Epidermal melanocyte (primary cell): ENCODE results near the gene SIDT2.
A peak's percentile ranks its signal among the peaks of the same experiment; 100 is the strongest.
"Not testable (repeated sequence)": the region's sequence is repeated elsewhere in the genome, so short reads cannot be mapped to it uniquely, and the experiment has no call there.

Source experiments
- DNase-seq: peaks from one replicate; pipeline ENCODE4 v3.0.0; 2011; ENCODE audit warnings: low spot score; ENCODE audit not compliant: insufficient read length

The SIDT2 gene

DNA sequence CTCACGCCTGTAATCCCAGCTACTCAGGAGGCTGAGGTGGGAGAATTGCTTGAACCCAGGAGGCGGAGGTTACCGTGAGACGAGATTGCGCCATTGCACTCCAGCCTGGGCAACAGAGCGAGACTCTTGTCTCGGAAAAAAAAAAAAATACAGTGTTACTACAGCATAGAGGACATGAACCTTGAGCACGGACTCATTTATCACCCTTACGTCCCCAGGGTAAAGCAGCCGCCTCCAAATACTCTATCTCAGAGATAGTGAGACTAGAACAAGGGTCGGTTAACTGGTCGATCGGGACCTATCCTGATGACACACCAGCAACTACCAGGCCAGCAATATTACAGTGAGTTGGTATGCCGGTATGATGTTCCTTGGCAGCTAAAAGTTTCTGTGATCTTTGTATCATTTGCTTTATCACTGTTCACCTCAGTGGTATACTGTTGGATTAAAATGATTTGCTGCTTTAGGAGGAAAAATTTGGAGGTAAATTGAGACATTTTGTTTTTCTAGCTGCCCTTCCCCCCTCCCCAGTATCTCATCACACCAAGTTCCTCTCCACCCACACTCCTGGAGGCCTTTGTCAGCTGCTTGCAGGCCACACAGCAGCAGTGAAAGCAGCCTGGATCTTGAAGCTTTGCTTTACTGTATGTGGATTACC lies 7.0 kb upstream of the SIDT2 start:
- no peak for DNase-seq

DNA sequence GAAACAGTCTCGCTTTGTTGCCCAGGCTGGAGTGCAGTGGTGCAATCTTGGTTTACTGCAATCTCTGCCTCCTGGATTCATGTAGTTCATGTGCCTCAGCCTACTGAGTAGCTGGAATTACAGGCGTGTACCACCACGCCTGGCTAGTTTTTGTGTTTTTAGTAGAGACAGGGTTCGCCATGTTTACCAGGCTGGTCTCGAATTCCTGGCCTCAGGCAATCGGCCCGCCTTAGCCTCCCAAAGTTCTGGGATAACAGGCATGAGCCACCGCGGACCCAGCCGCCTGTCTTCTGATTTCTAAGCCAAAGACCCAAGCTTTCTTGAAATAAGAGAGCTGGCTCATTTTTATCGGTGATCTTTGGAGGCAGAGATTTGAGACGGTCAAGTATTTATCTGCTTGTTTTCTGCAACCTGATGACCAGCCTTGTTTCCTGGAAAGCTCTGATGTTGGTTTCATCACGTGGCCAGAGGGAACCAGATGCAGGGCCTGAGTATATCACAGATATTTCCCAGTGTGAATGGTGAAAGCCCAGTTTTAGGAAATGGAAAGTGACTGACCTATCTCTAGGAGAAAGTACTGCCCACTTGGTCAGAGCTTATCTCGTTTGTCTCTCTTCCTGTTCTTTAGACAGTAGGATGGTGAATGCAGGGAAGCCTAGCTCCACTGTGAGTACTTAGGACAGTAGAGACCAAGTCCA lies 5.7 kb upstream of the SIDT2 start:
- no peak for DNase-seq

DNA sequence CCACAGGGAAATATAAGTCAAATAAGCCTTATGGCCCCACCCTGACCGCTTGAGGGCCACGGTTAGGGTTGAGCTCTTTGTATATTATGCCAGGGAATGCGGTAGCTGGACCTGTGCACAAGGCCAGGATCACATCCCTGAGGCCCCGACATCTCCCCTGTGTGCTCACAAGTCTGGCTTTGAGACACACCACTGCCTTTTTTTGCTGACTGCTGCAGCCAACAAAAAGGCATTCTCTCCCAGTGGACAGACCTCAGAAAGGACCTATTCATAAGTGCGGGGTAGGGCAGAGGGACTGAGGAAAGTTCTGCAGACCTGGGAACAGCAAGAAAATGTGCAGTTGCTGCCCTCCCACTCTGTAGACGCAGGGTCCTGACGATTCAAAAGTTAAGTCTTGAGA lies 3.4 kb upstream of the SIDT2 start:
- peak; percentile 68 for DNase-seq

DNA sequence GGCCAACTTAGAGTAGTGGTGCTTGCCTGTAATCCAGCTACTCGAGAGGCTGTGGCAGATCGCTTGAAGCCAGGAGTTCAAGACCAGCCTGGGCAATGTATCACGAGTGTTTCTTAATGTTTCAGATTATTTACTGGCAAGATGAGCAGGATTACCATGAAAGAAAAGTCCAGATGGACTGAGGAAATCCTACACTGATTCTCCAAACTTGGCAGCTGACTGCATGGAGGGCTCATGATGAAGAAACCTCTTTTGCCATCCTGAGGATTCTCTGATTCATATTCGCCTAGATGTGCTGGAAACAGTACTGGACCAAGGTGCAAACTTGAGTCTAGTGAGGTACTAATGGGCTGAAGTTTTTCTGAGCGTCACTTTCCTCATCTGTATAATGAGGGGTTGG lies 2.8 kb upstream of the SIDT2 start:
- no peak for DNase-seq

DNA sequence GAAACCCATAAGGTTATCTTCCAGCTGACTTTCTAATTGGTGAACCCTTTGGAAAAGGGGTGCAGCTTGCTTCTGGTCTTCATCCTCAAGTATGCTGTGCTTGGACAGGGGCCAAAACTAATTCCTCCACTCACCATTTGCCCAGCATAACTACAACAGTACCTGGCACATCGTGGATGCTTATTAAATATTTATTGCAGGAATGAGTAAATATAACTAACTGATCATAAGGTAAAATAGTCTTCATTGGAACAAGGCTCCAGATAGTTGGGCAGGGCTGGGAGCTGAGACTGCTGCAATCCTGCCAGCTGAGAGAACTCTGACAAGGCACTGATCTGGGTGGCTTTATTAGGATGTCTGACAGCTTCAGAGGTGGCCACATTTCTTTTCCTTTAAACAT lies 2.4 kb upstream of the SIDT2 start:
- DNase-seq, result no peak

DNA sequence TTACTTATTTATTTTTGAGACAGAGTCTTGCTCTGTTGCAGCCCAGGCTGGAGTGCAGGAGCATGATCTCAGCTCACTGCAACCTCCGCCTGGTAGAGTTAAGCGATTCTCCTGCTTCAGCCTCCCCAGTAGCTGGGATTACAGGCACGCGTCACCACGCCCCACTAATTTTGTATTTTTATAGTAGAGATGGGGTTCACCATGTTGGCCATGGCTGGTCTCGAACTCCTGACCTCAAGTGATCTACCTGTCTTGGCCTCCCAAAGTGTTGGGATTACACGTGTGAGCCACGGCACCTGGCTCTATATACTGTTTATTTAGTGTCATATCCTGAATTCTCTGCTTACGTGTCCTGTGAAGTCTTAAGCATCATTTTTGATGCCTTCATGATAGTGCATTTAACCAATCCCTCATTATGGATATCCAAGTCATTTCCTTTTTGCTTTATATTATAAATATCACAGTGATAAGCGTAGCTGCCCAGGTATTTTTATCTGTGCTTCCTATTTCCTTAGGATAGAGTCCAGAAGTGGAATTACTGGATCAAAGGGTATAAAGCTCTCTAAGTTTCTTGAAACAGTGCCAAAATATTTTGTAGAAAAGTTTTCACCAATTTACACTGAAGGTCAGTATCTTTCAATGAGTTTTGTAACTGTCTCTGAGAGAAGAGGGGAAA lies 871 bp upstream of the SIDT2 start:
- DNase-seq, result no peak

DNA sequence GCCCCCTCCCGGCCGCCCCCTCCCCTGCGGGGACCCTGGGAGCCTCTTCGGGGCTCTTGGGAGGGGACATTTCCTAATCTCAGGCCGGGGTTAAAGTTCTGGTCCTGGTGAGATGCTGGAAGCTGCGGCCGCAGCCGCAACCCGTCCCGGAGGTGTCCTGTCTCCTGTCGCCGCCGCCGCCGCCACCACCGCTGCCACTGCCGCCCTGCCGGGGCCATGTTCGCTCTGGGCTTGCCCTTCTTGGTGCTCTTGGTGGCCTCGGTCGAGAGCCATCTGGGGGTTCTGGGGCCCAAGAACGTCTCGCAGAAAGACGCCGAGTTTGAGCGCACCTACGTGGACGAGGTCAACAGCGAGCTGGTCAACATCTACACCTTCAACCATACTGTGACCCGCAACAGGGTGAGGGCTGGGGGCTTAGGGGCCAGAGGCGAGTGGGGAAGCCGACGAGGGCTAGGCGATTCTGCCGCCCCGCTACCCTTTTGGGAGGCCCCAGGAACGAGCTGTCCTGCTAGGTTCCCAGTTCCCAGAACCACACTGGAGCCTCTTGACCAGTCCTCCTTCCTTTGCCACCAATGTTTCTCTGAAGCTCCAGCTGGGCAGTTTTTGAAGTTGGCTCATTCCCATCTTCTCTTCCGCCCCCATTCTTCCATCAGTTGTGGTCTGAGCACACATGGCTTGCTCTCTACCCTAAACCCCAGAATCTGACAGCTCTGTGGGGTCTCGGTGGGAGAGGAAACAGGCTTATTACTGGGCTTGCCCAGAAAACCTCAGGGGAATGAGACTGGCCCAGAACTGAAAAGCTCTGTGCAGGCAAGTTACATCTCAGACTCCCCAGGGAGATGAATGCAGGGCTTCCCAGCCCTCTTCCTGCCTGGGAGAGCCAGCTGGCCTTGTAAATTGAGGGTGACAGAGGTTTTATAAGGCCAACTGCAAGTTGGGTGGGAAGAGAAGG lies 781 bp downstream of the SIDT2 start:
- DNase-seq, result no peak

DNA sequence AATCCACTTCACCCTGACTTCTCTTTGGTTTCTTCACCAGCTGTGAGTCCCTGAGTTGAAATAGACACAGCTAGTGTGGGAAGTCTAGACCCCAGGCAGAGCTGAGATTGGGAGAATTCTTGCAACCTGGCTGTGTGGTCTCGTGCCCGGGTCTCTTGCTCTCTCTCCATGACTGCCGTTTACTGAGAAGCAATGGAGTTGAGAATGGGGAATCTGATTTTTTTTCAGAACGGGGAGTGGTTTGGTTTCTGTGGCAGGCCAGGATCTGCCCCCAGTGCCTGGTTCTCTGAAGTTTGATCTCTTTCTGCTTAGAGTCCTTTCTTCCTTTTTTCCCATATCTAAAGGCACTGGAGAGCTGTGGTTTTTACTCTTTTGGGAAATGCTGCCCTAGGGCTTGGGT lies 1.5 kb downstream of the SIDT2 start:
- peak; percentile 51 for DNase-seq

DNA sequence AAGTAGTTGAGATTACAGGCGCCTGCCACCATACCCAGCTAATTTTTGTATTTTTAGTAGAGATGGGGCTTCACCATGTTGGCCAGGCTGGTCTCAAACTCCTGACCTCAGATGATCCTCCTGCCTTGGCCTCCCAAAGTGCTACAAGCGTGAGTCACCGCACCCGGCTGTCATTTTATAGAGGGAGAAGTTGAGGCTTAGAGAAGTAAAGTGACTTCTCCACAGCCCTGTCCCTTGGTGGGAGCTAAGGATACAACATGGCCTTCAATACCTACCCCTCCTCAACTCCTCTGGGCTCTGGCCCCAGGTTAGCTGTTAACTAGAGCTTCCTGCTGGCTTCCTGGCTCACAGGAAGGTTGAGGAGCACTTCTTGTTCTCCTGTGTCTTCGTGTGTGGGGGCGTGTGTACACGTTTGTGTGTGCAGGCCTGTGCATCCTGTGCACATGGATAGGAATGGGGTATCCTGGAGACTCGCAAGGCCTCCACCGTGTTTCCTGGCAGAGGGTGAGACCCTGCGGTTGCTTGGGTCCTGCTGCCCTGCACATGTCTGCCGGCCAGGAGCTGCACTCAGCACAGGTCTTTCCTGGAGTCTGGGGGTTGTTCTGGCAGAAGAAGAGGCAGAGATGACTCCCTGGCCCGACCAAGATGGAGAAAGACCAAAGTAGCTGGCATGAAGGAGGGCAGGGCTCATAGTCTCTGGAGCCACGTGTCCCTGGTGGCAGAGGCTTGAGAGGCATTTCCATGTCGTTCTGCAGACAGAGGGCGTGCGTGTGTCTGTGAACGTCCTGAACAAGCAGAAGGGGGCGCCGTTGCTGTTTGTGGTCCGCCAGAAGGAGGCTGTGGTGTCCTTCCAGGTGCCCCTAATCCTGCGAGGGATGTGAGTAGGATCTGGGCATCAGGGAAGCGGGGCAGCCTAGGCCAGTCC lies 2.4 kb downstream of the SIDT2 start:
- DNase-seq, result no peak

DNA sequence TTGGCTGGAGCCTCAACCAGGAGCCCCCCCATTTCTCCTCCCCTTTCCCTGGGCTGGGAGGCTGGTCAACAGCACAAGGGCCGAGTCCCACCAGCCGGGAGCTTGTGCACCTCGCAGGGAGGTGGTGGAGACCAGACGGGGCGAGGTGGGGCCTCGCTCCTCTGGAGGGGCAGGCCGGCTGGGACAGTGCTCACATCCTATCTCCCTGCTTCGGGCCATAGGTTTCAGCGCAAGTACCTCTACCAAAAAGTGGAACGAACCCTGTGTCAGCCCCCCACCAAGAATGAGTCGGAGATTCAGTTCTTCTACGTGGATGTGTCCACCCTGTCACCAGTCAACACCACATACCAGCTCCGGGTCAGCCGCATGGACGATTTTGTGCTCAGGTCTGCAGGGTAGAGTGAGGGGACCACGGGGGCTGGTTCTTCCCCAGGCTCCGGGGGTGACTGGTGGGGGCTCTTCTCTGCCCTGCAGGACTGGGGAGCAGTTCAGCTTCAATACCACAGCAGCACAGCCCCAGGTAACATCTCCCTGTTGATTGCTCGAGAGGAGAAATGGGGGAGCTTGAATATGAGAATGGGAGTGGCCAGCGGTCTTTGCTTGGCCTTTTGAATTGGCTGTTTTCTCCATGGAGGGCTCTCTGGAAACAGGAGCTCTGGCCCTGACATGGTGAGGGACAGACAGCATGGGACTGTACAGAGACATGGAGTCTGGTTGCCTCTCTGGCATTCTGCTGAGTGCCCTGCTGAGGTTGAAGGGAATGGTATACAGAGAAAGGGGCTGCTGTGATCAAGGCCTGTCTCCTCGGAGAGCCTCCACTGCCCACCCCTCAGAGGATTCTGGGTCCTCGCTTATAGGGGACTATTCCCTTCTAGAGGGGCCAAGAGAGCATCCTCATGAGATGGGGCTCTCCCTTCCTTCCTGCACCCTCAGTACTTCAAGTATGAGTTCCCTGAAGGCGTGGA lies 3.3 kb downstream of the SIDT2 start:
- DNase-seq, result no peak

DNA sequence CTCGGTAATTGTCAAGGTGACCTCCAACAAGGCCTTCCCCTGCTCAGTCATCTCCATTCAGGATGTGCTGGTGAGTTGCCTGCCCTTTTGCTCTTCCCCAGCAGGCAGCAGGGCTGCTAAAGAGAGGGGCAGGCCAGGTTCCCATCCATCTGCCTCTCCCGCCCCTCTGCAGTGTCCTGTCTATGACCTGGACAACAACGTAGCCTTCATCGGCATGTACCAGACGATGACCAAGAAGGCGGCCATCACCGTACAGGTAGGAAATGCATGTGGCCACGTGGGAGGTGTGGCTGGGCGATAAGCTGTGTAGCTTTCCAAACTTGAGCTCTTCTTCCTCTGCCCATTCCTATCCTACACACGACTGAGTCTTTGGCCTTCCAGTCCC lies 4.0 kb downstream of the SIDT2 start:
- no peak for DNase-seq

DNA sequence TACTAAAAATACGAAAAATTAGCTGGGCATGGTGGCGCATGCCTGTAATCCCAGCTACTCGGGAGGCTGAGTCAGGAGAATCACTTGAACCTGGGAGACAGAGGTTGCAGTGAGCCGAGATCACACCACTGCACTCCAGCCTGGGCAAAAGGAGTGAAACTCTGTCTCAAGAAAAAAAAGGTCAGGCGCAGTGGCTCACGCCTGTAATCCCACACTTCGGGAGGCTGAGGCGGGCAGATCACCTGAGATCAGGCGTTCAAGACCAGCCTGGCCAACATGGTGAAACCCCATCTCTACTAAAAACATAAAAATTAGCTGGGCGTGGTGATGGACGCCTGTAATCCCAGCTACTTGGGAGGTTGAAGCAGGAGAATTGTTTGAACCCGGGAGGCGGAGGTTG lies 4.6 kb downstream of the SIDT2 start:
- not testable (repeated sequence) for DNase-seq

DNA sequence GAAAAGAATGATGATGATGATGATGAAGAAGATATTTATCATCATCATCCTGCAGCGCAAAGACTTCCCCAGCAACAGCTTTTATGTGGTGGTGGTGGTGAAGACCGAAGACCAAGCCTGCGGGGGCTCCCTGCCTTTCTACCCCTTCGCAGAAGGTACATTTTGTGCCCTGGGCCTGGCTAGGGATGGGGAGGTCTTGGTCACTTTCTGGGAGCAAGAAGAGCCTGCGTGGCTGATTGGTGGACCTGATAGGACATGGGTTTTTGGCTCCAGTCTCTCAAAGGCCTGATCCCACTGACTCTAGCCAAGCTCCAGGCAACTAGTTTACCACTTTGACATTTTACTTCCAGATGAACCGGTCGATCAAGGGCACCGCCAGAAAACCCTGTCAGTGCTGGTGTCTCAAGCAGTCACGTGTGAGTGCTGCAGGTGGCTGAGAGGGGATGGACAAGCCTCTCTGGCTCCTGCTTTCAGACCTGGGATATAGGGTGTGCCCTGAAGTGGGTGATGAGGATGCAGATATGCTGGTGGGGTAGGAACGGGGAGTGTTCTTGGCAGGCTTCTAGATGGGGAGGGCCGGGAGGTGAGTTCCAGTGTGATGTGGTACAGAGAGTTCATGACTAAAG lies 5.3 kb downstream of the SIDT2 start:
- no peak for DNase-seq

DNA sequence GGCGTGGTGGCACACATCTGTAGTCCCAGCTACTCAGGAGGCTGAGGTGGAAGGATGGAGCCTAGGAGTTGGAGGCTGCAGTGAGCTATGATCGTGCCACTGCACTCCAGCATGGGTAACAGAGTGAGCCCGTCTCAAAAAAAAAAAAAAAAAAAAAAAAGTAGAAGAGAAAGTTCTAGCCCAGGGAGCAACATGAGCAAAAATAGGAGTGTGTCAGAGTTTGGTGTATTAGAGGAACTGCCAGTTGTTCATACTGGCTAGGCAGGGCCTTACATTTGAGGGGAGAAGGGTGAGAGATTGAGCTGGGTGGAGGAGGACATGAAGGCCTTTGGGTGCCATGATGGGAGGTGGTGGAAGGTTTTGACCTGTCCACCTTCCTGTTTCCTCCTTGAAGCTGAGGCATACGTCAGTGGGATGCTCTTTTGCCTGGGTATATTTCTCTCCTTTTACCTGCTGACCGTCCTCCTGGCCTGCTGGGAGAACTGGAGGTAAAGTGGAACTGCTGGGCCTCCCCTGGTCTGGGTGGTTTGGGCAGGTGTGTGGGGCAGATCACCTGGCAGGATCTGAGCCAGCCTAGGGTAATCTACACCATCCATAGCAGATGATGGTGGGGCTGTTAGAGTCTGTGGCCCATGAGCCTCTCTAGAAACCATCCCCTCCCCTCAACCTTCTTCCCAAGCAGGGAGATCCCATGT lies 7.3 kb downstream of the SIDT2 start:
- no peak for DNase-seq

DNA sequence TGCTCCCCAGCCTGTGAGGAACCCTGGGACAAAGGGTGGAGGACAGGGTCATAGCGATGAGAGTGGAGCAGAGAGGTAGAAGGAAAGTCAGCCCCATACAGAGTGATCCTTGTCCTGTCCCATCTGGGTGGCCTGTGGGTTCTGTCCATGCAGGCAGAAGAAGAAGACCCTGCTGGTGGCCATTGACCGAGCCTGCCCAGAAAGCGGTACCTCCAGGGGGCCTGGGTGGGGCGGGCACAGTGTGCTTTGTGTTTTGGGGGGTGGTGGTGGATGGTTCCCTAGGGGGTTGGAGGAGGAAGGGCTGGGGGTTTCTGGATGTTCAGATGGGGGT lies 7.9 kb downstream of the SIDT2 start:
- no peak for DNase-seq

DNA sequence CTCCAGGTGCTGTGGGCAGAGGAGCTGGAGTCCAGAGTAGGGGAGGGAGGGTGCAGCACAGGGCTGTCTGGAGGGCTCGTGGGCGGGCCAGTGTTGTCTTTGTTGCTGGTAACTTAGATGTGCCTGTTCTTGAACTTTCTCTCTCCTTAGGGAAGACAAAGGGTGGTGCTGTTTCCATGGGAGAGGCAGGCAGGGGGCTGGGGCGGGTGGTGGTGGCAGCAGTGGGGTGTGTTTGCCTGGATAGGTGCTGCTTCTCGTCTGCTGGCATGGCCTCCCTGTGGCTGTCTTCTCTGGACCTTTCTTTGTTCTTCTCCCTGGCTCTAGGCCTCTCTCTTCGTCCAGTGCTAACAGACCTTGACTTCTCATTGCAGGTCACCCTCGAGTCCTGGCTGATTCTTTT lies 8.5 kb downstream of the SIDT2 start:
- no peak for DNase-seq

DNA sequence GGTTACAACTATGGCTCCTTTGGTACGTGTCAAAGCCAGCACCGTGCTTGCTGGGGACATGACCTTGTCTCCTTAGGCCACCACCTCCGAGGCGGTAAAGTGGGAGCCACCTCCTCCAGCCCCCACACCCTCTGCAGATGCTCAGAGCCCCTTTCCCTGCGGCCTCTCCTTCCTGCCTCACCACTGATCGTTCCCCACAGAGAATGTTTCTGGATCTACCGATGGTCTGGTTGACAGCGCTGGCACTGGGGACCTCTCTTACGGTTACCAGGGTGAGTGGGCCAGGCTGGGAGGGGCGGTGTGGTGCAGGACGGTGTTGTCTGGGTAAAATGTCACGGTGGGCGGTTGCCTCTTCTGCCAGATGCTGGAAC lies 8.9 kb downstream of the SIDT2 start:
- DNase-seq, result no peak

DNA sequence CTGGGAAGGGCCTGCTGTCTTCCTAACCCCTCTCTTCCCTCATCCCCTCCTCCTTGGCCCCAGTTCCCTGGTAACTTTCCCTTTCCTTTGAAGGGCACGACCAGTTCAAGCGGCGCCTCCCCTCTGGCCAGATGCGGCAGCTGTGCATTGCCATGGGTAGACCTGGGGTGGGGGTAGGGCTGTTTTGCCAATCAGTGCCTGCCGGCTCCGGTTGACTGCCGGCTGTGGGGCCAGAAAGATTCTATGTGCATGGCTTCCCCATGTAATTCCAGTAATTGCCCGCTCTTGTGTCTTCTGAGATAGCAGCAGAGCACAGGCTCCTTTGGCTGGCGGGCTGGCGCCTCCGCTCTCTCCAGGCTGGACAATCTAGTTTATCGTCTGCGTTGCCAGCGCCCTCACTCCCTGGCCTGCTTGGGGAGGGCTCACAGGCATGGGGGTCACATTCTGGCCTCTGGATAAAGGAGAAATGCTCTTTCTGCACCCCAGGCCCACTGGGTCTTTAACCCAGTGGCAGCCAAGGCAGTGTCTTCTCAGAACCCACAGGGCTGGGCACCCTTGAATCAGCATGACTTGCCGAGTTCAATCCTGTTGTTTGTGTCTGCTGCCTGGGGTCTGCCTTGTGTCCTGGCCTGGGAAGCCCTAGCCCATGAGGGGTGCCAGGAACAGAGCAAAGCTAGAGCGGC lies 9.4 kb downstream of the SIDT2 start:
- no peak for DNase-seq
